Body of pancreas (tissue), 4 donors: ENCODE data around the gene STOML2.

Experiments used
- CTCF ChIP-seq, 7 experiments: fragments of 450-650 bp in 4 of 7; fragments of 200-600 bp in 3 of 7; sonication (generic) in 3 of 7; IDR thresholded peaks; one replicate each; pipeline ENCODE4 v1.5.1; 2016 to 2019; ENCODE audit warnings: antibody characterized with exemption in 7 of 7
- POLR2A ChIP-seq, 3 donors: fragments of 450-650 bp; IDR thresholded peaks; one replicate each; pipeline ENCODE4 v1.6.1; 2016; ENCODE audit warnings: antibody characterized with exemption in 3 of 3, mild to moderate bottlenecking in 2 of 3

GRCh38 chr9:35114113-35114839 is 11.3 kb upstream of the STOML2 start:
- TF ChIP-seq POLR2A (IDR thresholded peaks at IDR 0.05) (no peak), CTCF (IDR thresholded peaks at IDR 0.05) (no peak)
